Central memory CD4-positive, alpha-beta T cell (primary cell): ENCODE results near the gene KCNQ4.

Experiments used
- DNase-seq: peaks from one replicate; pipeline ENCODE4 v3.0.0; 2022

Gene KCNQ4

GRCh38 chr1:40868051-40868723, 84.6 kb downstream of the KCNQ4 start:
- no peak for DNase-seq

GRCh38 chr1:40870135-40870728, 86.6 kb downstream of the KCNQ4 start:
- no peak for DNase-seq

- no peak for DNase-seq
Measured at GRCh38 chr1:40872276-40872675, 88.7 kb downstream of the KCNQ4 start.

DNA sequence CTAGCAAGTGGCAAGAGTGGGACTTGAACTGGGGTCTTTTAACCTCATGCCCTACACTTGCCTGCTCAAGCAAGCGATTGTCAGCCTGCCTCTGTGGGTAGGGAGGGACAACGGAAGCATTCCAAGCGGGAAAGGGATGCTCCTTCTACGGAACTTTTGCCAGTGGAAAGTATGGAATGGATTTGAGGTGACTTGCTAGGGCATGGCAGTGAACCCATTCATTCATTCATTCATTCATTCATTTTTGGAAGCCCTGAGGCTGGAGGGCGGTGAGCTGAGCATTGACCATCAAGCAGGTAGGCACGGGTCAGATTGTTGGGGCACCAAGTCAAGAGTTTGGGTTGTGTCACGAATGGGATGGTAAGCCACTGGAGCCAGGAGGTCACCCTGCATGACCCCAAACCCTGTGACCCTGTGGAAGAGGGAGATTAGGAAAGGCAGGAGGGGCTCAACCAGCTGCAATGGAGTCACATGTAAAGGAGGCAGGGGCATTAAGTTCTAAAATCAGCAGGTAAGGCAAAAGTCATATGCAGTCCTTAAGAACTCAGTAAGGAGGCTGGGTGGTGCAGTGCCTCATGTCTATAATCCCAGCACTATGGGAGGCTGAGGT, 90.4 kb downstream of the KCNQ4 start:
- no peak for DNase-seq

GRCh38 chr1:40876436-40876761, 92.8 kb downstream of the KCNQ4 start:
- no peak for DNase-seq

GRCh38 chr1:40876891-40877290, 93.3 kb downstream of the KCNQ4 start:
- DNase-seq: no peak

DNA sequence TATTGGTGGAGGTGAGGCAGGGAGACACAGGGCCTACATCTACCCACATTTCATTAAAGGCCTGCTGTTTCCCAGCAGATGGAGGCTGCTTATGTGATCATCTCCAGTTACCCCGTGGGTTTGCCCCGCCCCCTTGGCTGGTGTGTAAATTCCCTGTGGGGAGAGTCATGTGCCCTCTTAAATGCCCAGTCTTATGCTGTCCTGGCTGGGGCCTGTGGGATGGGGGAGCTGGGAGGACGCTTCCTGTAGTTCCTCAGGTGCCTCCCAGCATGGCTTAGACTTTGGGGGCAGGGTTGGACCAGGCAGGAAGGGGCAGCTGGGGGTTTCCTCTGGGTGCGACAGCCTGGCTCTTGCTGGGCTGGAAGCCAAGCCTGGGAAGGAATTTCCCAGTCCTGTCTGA, 94.1 kb downstream of the KCNQ4 start:
- no peak for DNase-seq

DNA sequence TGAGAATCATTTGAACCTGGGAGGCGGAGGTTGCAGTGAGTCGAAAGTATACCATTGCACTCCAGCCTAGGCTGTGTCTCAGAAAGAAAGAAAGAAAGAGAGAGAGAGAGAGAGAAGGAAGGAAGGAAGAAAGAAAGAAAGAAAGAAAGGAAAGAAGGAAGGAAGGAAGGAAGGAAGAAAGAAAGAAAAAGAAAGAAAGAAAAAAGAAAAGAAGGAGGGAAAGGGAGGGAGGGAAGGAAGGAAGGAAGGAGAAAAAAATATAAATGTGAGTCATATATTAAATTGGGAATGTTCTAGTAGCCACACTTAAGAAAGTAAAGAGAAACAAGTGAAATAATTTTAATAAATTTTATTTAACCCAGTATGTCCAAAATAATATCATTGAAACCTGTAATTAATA, 95.3 kb downstream of the KCNQ4 start:
- DNase-seq: no peak

DNA sequence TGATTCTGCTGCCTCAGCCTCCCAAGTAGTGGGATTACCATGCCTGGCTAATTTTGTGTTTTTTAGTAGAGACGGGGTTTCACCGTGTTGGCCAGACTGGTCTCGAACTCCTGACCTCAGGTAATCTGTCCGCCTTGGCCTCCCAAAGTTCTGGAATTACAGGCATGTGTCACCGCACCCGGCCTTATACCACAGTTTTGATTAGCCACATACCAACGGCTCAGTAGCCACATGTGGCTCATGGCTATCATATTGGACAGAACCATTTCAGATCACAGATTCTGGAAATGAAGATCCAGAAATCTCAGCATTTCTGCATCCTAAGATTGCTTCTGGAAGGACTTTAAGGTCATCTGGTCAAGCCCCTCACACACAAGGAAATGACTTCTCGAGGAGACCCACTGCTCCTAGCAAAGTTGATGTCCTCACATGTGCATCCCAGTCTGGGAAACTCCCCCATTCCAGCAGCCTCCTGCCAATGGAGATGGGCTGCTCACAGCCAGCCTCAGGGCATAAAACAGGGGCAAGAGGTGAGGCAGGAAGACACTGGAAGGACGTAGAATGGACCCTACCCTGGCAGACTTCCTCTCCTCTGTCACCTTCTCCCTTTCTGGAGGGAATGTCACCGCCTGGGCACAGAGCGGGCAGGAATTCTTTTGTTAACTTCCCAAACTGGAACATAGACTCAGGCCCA, 96.0 kb downstream of the KCNQ4 start:
- DNase-seq: no peak

GRCh38 chr1:40880813-40881549, 97.4 kb downstream of the KCNQ4 start:
- no peak for DNase-seq

GRCh38 chr1:40884055-40884795, 100.6 kb downstream of the KCNQ4 start:
- no peak for DNase-seq

DNA sequence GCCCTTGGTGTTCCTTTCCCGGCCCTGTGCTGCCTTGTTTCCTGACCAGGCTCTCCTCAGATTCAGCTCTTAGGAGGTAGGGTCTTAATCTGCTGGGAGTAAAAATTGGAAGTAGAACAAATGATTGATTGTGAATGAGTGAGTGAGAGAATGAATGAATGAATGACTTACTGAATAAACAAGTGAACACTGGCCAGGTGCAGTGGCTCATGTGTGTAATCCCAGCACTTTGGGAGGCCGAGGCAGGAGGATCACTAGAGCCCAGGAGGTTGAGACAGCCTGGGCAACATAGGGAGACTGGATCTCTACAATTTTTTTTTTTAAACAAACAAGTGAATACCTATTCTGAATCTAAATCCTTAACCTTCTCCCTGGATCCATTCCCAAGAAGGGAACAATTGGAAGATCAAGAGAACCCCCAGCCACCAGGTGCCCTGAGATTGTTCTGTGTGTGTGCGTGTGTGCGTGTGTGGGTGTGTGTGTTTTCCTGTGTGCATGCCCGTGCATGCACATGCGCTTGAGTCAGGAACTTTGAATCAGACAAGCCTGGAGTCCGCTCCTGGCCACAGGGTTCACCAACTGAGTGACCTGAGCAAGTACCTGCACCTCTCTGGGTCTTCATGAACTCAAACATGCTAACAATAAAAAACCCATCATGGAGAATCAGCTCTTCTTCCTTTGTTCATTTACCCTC, 102.9 kb downstream of the KCNQ4 start:
- DNase-seq: no peak

DNA sequence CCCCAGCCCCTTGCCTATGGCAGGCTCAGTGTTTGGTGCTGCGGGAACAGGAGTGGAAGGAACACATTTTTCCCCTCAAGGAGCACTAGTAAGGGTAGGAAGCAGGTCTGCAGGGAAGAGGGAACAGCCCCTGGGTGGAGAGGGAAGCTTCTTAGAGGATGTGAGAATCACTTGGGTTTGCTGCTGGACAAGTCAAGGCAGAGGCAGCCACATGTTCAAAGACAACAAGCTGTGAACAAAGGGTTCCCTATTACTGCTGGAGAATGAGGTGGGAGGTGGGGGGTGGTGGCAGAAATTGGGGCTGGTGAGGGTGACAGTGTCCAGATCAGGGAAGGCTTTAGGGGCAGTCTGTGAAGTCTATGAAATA, 103.4 kb downstream of the KCNQ4 start:
- DNase-seq: no peak

GRCh38 chr1:40887652-40888051, 104.1 kb downstream of the KCNQ4 start:
- no peak for DNase-seq
